ENCODE results near the gene GPR155.

Gene GPR155

DNA sequence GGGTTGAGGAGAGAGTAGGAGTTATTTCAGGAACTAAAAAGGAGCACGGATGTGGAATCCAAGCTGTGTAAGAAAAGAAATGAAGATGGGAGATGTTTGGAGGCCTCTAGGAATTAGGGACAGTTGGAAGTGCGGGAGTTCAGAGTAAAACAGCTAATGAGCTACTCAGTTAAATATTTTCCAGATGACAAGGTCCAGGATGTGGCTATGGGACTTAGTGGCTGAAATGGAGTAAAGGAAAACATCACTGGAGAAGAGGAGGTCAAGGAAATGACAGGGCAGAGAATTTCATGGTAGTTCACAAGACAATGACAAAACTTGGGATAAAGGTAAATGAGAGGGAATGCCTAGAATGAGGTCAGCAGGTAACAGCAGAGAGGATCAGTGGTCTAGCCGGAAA, 13.0 kb downstream of the GPR155 start:
- no peak overlapping the region for H3K27ac ChIP-seq
- TF ChIP-seq, protein P1, sequence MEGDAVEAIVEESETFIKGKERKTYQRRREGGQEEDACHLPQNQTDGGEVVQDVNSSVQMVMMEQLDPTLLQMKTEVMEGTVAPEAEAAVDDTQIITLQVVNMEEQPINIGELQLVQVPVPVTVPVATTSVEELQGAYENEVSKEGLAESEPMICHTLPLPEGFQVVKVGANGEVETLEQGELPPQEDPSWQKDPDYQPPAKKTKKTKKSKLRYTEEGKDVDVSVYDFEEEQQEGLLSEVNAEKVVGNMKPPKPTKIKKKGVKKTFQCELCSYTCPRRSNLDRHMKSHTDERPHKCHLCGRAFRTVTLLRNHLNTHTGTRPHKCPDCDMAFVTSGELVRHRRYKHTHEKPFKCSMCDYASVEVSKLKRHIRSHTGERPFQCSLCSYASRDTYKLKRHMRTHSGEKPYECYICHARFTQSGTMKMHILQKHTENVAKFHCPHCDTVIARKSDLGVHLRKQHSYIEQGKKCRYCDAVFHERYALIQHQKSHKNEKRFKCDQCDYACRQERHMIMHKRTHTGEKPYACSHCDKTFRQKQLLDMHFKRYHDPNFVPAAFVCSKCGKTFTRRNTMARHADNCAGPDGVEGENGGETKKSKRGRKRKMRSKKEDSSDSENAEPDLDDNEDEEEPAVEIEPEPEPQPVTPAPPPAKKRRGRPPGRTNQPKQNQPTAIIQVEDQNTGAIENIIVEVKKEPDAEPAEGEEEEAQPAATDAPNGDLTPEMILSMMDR (conservative IDR thresholded peaks at IDR 0.05), result no peak
- TF ChIP-seq ZFX (IDR thresholded peaks at IDR 0.05), result no peak

DNA sequence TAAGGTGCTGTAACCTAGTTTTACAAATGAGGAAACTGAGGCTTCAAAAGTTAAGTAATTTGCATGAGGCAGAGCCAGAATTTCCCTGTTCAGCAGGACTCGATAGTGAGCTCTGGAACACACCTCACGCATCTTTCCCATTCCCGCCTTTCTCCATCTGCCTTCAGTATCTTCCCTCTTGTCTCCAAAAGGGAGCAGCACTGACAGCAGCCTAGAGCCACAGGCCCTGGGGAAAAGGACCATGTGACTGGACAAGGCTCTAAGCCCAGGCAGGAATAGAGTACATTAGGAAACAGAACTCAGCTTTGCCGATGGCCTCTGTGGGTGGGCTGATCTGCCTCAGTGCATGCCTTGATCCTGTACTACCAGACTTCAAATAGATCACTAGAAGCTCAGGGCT, 21.5 kb downstream of the GPR155 start:
- H3K27ac ChIP-seq, result no peak overlapping the region
- TF ChIP-seq, protein P1 (conservative IDR thresholded peaks at IDR 0.05), result peak; percentile 9
- no peak for TF ChIP-seq ZFX (IDR thresholded peaks at IDR 0.05)

DNA sequence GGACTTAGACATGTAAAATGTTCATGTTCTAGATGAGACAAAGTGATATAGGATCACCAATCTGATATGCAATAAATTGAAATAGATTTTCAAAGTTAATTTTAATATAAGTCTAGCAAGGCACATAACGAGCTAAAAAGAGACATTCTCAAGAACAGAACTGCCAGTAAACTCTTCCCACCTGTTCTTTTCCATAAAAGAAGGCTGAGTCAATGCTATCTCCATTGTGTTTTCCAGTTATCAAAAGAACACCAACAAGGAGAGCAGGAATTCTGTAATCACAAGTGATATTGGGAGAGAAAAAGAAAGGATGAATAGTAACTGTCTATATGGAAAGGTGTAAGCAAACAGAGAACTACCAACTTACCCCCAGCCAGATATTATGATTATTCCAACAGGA, 25.6 kb downstream of the GPR155 start:
- TF ChIP-seq ZFX (IDR thresholded peaks at IDR 0.05), result no peak
- TF ChIP-seq, protein P1 (conservative IDR thresholded peaks at IDR 0.05), result no peak
- no peak overlapping the region for H3K27ac ChIP-seq

DNA sequence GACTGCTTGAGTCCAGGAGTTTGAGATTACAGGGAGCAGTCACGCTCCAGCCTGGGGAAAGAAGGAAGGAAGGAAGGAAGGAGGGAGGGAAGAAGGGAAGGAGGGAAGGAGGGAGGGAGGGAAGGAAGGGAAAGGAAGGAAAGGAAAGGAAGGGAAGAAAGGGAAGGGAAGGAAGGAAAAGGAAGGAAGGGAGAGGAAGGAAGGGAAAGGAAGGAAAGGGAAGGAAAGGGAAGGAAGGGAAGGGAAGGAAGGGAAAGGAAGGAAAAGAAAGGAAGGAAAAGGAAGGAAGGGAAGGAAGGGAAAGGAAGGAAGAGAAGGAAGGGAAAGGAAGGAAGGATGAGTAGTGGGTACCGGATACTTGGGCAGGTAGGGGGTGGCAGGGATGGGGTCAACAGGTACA, 32.3 kb downstream of the GPR155 start:
- TF ChIP-seq, protein P1 (conservative IDR thresholded peaks at IDR 0.05), result no peak
- TF ChIP-seq ZFX (IDR thresholded peaks at IDR 0.05), result no peak
- H3K27ac ChIP-seq, result no peak overlapping the region

GRCh38 chr2:174450021-174450816, 36.6 kb downstream of the GPR155 start:
- H3K27ac ChIP-seq, result no peak overlapping the region

GRCh38 chr2:174449033-174449432, 37.8 kb downstream of the GPR155 start:
- H3K27ac ChIP-seq, result no peak overlapping the region
- TF ChIP-seq ZFX (IDR thresholded peaks at IDR 0.05), result no peak
- TF ChIP-seq, protein P1 (conservative IDR thresholded peaks at IDR 0.05), result no peak

More at GRCh38 chr2:174450021-174450816, 36.6 kb downstream of the GPR155 start:
- TF ChIP-seq, protein P1 (conservative IDR thresholded peaks at IDR 0.05), result no peak
- TF ChIP-seq ZFX (IDR thresholded peaks at IDR 0.05), result no peak

DNA sequence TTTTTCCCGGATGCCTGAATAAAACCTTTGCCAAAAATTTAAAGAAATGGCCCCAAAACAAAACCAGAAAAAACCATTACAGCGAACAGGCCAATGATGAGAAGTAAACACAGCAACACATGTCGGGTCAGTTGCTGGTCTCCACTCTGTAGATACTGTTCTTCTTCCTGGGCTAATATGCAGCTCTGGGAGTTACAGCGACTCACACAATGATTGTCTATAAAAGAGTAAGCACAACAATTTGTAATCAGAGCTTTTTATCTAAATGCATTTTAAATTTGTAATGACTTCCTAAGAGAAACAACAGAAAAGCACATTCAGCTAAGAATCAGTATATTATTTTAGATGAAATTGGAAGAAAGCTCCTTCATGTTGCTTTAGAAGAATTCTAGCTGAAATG, 40.3 kb downstream of the GPR155 start:
- no peak for TF ChIP-seq ZFX (IDR thresholded peaks at IDR 0.05)
- TF ChIP-seq, protein P1 (conservative IDR thresholded peaks at IDR 0.05), result no peak
- H3K27ac ChIP-seq, result no peak overlapping the region

Measured in C4-2B (cell line).